GM12865 (cell line): ENCODE measurements around the gene FILIP1L.

ENCODE experiments used
- DNase-seq: peaks from one replicate; pipeline ENCODE4 v3.0.0; 2010; ENCODE audit warnings: low read depth
- H3K4me3 ChIP-seq: 2 replicates; pipeline ENCODE4 v1.5.1; 2011; ENCODE audit warnings: mild to moderate bottlenecking, low read depth, low read length, control low read depth
- CTCF ChIP-seq: IDR thresholded peaks from 2 replicates; pipeline ENCODE4 v1.5.1; 2011; ENCODE audit warnings: low read length, control low read depth, low read depth, inconsistent platforms; ENCODE audit not compliant: insufficient read depth; ENCODE audit errors: missing control alignments

The FILIP1L gene

GRCh38 chr3:99903869-99904268 is 210.4 kb downstream of the FILIP1L start:
- no peak for TF ChIP-seq CTCF
- no peak overlapping the region for H3K4me3 ChIP-seq
- no peak for DNase-seq

- no peak for TF ChIP-seq CTCF
- no peak for DNase-seq
- no peak overlapping the region for H3K4me3 ChIP-seq
These were observed 212.2 kb downstream of the FILIP1L start for GRCh38 chr3:99902091-99902490.

GRCh38 chr3:99901200-99901926 is 212.9 kb downstream of the FILIP1L start:
- no peak overlapping the region for H3K4me3 ChIP-seq
- no peak for TF ChIP-seq CTCF
- DNase-seq: no peak

- no peak for DNase-seq
- no peak for TF ChIP-seq CTCF
- H3K4me3 ChIP-seq: no peak overlapping the region
These were observed 214.1 kb downstream of the FILIP1L start for GRCh38 chr3:99900248-99900647.

GRCh38 chr3:99899603-99900002 is 214.7 kb downstream of the FILIP1L start:
- H3K4me3 ChIP-seq: no peak overlapping the region
- DNase-seq: no peak
- TF ChIP-seq CTCF: no peak

- TF ChIP-seq CTCF: no peak
- no peak for DNase-seq
- no peak overlapping the region for H3K4me3 ChIP-seq
These were observed 217.8 kb downstream of the FILIP1L start for GRCh38 chr3:99896482-99896881.

- no peak for TF ChIP-seq CTCF
- H3K4me3 ChIP-seq: no peak overlapping the region
- DNase-seq: no peak
These were observed 218.4 kb downstream of the FILIP1L start for GRCh38 chr3:99895703-99896441.
